Ramos (cell line): ENCODE results near the gene ANKRD22.

ENCODE experiments used
- in situ Hi-C: fragments of 300-500 bp; cut with MboI; formaldehyde crosslinking; loops from one replicate; pipeline ENCODE4 v1.14.3; 2022; ENCODE audit warnings: low sequenced_read_pairs; ENCODE audit not compliant: unreplicated experiment

Gene ANKRD22

DNA sequence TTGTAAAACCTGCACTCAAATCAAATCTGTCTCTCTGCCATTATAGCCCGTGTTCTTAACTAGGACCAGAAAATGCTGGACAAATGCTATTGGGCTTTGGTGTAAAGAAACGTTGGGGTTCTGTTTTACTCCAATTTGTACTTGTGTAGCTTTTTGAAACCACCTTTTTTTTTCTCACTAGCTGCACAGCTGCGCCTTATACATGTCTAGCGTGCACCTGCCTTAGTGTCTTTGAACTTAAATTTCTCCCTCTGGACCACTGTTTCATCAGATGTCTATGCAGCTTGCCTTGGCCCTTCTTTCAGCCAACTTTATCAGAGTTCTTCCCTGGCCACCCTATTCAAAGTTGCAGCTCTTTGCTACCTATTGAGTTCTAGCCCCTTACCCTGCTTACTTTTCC, 42.0 kb downstream of the ANKRD22 start:
- in situ Hi-C loops = no loop called here

DNA sequence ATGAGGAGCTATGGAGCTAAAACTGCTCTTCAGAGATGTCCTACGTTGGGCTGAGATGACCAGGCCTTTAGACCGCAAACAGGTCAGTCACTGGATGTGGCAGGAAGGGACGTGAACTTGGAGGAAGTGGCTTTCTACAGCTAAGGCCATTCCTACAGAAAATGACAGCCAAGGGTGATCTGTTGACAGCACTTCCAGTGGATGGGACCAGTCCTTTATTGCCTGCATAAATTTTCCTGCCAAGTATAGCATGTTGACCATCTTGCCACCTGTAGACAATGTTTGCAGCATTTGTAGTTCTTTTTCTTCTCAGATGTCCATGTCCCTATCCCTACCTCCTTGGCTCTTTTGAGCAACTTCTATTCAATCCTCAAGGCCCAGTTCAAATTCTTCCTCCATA, 45.7 kb downstream of the ANKRD22 start:
- in situ Hi-C loops = no loop called here

DNA sequence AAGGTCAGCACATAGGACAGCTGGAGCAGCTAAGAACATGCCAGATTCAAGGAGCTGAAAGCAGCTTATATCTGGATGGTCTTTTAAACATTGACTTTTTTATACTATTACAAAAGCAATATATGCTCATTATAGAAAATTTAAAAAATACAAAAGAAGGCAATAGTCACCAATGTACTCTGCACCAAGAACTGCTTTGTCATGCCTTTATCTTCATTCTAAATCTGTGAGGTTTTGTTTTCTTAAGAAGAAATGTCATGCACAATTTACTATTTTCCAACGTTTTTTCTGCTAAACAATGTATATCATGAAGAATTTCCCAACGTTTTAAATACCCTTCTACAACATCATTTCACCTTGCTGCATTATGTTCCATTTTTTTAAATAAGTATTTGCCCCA, 46.3 kb downstream of the ANKRD22 start:
- in situ Hi-C loops = no loop called here

DNA sequence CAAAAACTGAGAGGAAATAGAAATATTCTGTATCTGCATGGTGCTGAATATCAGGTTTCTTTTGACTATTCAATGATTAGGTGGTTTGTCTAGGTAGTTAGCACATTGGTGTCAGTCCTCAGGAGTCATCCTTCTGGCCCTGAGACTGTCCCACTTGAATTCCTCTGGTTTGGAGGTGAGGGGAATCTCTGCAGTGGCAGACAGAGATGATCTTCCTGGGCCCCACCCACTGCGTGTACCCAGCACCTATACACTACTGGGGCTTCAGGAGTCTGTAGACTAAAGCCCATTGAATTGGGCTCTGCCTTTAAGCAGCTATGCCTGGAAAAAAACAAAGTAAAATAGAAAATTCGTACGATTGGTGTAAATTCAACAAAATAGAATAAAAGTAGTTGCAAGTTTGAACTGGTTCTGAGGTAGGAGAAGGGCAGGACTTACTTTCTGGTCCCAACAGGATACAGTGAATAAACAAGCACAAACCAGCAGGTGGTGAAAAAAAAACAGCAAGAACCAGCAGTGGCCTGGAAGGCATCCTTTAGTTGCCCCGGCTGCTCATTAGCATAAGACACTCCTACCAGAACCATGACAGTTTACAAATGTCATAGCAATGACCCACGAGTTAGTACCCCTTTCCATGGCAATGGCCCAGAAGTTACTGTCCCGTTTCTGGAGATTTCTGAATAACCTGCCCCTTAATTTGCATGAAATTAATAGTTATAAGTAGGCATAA, 47.4 kb downstream of the ANKRD22 start:
- in situ Hi-C loops = no loop called here

DNA sequence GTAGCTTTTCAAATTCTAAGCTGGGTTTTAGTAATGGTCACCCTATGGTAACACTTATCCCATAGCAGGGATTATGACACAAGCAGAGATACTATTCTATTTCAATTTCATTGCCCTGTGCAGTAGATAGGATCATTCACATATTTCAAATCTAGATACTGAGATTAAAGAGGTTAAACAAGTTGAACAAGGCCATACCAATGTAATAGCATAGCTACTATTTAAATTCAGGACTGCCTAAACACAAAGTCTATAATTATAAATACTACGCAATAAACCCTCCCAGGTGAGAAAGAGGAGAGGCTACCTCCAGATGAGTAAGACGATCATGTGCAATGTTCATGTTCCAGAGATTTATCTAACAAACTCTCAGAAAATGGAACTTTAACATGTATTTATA, 48.0 kb downstream of the ANKRD22 start:
- in situ Hi-C loops = no loop called here

DNA sequence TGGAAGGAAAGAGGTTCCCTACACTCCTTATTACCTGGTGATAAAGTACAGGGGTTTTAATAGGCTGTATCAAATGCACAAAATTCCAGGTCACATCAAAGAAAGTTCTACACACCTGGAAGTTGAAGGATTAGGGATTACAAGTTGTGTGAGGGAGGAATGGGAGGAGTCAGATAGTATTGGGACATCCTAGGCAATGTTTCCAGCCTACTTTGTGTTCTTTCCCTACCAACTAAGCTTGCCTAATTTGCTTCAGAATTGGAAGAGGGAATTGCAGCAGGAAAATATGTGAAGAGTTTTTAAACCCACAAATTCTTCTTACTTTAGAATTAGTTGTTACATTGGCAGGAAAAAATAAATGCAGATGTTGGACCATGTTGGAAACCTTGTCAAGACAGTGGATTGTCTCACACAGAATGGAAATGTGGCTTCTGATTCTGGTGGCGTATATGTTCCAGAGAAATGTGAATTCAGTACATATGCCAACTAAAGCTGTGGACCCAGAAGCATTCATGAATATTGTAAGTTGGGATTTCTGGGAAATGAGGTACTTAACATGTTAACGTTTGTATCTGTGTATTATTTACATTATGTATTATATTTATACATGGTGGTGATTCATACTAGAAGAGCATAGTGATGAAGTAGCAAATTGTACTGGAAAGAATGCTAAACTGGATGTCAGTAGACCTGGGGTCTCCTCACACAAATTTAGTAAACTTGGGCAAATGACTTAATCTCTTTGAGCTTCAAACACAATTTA, 48.9 kb downstream of the ANKRD22 start, which contains the start of gene LIPM:
Gene LIPM (plus strand): TSS at position 208 of the 763 bp plus-strand sequence. CDS start 167 bp downstream, at position 375.
- in situ Hi-C loops = no loop called here

DNA sequence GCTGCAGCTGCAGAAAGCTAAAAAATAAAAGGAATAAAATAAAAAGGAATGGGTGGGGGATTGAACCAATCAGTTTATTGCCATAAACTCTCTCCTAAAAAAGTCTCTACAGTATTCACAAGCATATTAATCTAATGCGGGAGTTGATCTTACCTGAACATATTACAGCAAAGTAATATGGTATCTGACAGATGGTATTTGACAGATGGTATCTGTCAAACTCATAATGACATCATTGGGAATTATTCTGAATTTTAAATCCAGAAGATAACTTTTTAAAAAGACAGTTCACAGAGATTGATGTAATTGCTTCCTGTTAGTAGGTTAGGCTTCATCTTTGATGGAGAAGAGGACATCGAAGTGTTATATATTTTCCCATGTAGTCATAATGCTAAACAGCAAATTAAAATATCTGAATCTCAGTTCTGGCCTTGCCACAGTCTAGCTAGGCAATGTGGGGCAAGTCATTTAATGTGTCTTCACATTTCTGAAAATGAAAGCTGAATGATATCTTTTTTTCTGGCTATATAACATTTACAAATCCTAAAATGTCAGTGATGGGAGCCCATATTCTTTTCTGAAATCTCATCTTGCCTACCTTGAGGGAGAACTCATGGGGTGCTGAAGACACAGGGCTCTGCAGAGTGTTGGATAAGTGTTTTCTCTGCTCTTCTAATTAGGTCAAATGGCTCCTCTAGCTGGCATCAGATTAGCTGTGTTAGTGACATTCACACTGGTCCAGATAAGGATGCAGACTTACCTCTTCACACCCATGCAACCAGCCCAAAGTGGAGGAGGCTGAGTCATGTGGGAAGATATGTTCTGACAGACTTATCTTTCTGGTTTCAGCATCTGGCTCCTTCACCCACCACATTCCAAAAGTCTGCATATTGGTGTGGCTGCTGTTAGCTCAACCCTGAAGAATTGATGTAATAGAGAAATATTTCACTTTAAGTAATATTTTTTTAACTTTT, 51.2 kb downstream of the ANKRD22 start:
- in situ Hi-C loops = no loop called here

DNA sequence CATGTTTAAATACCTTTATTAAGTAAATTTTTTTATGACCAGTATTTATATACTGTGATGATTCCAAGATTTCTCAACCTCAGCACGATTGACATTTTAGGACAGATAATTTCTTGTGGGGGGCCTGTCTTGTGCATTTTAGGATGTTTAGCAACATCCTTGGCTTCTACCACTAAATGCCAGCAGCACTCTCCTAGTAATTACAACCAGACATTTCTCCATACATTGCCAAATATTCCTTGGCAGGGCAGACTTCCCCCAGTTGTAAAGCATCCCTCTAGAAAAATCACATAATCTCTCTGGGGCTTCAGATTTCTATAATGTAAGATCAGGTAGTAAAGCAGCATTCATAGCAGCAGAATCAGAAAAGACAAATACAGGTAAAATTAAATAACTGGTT, 56.9 kb downstream of the ANKRD22 start:
- in situ Hi-C loops = no loop called here

DNA sequence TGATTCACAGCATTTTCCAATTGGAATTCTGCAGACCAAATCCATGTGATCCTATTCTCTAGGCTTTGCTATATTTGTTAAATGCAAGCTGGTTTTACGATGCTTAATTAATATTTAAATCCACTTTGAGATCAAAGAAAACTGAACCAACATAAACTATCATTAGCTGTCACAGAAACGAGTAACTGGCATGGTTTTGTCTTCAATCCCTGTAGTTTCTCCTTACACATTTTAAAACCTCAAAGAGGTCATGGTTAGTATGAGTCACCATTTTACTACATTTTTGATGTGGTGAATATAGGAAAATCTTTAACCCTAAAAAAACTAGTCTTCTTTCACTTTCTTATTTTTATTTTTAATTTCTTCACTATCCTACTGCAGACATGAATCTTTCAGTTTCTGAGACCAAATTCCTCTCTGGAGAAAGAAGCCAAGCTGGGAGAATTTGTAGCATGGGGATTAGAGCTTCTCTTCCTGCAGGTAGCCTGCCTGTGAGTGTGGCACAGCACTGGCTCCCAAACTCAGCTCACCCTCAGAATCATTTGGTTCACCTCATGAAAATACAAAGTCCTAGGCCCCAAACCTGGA, 57.8 kb downstream of the ANKRD22 start:
- in situ Hi-C loops = no loop called here

DNA sequence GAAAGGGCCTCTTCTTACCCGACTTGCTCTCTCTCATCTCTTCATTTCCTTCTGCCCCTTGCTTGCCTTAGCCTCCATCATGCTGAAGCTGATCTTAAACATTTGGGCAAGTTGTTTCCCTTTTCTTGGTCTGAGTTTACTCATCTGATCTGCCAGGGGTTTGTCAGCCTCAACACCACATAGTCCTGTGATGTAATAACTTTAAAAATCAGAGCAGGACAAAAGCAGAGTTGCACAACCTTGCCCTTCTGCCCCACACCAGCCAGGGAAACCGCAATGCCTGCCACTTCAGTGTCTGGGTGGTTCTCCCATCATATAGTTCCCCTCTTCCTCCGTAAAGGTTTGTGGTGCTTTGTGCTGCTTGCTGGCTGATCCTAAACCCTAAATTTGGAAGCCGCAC, 59.0 kb downstream of the ANKRD22 start:
- in situ Hi-C loops = no loop called here

DNA sequence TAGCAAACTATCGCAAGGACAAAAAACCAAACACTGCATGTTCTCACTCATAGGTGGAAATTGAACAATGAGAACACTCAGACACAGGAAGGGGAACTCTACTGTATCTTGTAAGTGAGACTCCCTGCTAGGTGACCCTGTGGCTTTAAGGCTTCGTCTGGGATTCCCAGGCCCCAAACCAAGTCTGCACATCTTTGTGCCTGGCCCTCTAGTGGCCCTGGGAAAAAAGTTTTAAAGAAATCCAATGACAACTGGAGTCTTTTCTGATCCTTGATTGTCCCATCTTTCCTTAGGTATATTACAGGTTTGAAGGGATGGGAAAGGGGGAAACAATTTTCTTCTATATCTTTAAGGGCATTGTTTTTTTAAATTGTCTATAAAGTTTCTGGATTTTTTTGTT, 59.7 kb downstream of the ANKRD22 start:
- in situ Hi-C loops = no loop called here

DNA sequence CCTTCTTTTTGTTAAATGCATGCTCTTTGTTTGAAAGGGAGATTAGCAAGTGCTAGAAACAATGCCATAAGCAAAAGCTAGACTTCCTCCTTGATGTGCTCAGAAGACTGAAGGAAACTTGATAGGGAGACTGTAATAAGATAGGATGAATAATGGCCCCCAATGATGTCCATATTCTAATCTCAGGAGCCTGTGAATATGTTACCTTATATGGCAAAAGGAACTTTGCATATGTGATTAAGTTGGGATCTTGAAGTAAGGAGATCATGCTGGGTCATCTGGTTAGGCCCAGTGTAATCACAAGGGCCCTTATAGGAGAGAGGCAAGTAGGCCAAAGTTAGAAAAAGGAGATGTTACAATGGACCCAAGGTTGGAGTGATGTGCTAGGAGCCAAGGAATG, 62.7 kb downstream of the ANKRD22 start:
- in situ Hi-C loops = no loop called here

DNA sequence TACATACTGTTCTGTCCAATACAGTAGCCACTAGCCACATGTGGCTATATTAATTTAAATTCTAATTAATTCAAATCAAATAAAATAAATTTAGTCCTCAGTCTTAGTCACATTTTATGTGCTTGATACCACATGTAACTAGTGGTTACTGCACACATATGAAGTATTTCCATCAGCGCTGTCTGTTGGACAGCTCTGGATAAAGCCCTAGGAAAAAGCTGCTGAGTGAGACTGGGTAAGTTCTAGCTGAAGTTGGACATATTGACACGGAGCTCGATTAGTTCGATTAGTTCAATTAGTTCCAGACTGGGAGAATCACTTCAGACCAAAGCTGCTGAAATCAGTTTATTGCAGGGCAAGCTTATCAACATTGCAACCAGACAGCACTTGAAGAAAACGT, 64.2 kb downstream of the ANKRD22 start:
- in situ Hi-C loops = no loop called here

DNA sequence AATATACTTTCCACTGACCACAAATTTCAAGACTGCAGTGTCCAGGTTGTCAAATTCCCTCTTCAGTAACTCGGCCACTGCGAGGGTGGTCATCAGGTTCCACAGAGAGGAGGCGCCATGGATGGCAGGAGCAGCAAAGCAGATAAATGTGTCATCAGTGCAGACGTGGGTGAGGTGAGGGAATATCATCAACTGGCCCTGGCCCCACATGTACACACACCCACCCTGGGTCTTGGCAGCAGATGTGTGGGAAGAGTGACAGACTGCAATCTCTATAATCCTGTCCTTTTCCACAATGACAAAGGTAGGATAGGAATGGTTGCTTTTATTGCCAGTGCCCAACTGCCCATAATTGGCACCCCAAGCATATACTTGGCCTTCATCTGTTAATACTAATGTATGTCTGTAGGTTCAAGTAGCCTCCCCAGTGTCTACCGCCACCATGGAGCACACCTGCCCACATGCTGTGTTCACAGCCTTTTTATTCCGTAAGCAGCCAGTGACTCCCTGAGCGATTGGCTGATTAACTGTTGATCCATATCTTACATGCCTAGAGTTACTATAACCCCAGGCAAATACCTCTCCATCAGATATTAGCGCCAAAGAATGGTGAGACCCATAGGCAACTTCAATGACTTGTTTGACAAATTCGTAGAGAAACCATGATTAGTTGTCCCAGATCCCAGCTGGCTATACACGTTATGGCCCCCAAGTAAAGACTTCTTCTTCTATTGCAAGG, 65.4 kb downstream of the ANKRD22 start:
- in situ Hi-C loops = no loop called here

DNA sequence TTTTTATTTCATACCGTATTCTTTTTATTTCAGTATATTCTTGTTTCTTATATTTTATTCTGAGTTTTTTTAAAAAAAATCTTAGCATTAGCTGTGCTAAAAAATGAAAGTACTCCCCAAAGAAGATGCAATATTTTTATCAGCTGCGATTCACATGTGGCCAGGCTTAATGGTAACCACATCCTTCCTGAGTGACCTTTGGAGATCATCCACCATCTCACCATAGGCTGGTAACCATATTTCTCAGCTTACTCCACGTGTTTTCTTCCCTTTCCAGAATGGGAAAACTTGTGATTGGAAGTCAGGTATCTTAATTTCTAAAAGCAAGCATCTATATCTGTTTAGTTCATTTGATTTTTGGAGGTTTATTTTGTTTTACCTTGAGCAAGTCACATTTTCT, 67.9 kb downstream of the ANKRD22 start:
- in situ Hi-C loops = no loop called here

DNA sequence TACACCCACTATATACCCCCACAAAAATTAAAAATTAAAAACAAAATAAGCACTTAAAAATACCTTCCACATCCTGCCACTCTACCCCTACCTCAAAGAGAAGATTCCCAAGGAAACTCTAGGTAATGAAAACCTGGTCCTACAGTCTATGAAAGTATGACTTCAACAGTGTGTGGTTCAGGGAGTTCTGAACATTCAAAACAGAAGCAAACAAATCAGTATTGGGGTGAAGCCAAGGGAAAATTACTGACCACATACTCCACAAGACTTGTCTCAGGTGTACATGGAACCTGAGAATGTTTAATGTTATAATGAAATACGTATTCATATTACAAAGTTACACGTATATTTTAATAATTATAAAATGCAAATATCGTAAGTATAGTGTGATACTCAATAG, 69.4 kb downstream of the ANKRD22 start:
- in situ Hi-C loops = no loop called here

DNA sequence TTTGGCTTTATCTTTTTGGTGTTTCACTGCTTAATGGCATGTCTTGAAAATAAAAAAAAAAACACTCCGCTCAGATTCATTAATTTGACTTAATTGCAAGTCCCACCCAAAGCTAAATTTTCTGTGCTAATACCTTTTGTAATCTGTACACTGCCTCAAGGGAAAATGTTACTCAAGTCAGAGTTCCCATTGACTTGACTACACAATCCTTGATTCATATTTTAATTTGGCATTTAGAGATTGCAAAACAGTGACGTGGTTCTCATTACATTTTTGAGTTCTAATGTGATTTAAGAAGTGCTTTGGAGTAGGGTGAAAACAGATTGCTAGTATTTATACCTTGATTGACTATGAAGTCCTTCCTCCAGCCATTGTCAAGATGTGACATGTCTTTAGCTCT, 70.4 kb downstream of the ANKRD22 start:
- in situ Hi-C loops = no loop called here
